Superior temporal gyrus (tissue), 1 donor: ENCODE measurements around the gene RHEB.

Experiments used
- DNase-seq: peaks from one replicate; pipeline ENCODE4 v3.0.0-alpha.2; 2016; ENCODE audit errors: extremely low spot score

RHEB gene

GRCh38 chr7:151448261-151449252, 71.1 kb downstream of the RHEB start:
- peak; percentile 57 for DNase-seq

DNA sequence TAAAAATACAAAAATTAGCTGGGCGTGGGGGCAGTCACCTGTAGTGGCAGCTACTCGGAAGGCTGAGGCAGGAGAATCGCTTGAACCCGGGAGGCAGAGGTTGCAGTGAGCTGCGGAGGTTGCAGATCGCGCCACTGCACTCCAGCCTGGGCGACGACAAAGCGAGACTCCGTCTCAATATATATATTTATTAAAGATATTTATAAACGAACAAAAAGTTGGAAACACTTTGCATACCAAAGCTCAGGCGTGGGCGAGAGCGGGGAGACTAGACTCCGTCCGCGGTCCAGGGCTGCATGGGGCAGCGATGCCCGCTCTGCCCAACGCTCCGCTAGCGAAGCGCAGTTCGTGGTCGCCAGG, 71.8 kb downstream of the RHEB start:
- no peak for DNase-seq

GRCh38 chr7:151447312-151447711, 72.4 kb downstream of the RHEB start:
- DNase-seq, result no peak

- DNase-seq, result no peak
Measured at GRCh38 chr7:151446412-151446811, 73.3 kb downstream of the RHEB start.

DNA sequence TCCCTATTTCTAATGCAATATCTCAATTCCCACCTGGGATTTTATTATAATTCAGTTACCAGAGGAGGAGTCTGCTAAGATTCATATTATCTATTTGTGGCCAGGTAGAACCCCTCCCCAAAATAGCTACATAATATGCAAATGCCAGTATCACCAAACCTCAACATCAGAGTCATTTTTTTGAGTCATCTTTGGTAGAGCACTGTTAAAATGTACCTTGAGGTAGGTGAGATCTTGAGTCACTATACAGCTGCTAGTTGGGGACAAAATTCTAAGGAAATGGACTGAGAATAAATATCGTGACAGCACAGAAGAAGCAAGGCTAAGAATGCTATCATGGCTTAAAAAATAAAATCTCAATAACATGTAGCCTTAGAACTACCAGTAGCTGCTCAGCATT, 75.1 kb downstream of the RHEB start:
- no peak for DNase-seq

DNA sequence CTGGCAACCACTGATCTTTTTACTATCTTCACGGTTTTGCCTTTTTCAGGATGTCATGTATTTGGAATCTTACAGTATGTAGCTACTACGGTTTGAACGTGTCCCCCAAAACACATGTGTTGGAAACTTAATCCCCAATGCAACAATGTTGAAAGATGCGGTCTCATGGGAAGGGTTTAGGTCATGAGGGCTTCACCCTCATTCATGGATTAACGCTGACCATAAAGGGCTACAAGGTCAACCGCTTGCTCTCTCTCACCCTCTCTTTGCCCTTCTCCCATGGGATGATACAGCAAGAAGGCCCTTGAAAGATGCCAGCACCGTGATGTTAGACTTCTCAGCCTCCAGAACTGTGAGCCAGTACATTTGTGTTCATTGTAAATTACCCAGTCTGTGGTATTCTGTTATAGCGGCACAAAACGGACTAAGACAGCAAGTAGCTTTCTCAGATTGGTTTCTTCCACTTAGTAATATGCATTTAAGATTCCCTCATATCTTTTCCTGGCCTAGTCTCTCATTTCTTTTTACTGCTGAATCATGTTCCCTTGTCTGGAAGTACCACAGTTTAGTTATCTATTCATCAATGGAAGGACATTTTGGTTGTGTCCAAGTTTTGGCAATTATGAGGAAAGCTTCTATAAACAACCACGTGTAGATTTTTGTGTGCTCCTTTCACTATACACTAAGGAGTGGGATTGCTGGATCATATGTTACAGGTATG, 76.8 kb downstream of the RHEB start:
- no peak for DNase-seq

DNA sequence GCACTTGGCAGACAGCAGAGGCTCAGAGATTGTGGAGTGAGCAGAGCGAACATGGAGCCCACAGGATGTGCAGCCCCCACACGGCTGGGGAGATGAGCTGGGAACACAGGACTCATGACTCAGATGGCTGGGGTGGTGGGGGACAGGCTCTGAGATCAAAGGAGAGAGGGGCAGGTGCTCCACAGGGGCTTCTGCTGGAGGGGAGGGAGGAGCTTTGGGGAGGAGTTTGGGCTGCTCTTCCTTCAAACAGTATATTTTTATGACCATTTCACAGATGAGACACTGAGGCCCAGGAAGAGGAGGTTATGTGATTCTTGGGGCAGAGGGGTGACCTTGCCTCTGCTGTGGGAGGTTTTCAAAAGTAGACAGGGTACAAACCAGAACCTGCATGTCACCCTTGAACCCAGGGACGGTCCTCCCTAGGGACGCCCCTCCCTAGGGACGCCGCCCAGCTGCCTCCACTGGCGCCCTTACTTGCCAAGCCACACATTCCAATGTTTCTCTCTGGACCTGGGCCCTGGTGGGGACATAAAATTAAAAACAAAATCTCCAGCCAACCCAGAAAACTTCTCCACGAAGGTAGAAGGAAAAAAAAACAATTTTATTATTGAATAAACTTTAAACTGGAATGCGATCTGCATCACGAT, 78.8 kb downstream of the RHEB start:
- no peak for DNase-seq

DNA sequence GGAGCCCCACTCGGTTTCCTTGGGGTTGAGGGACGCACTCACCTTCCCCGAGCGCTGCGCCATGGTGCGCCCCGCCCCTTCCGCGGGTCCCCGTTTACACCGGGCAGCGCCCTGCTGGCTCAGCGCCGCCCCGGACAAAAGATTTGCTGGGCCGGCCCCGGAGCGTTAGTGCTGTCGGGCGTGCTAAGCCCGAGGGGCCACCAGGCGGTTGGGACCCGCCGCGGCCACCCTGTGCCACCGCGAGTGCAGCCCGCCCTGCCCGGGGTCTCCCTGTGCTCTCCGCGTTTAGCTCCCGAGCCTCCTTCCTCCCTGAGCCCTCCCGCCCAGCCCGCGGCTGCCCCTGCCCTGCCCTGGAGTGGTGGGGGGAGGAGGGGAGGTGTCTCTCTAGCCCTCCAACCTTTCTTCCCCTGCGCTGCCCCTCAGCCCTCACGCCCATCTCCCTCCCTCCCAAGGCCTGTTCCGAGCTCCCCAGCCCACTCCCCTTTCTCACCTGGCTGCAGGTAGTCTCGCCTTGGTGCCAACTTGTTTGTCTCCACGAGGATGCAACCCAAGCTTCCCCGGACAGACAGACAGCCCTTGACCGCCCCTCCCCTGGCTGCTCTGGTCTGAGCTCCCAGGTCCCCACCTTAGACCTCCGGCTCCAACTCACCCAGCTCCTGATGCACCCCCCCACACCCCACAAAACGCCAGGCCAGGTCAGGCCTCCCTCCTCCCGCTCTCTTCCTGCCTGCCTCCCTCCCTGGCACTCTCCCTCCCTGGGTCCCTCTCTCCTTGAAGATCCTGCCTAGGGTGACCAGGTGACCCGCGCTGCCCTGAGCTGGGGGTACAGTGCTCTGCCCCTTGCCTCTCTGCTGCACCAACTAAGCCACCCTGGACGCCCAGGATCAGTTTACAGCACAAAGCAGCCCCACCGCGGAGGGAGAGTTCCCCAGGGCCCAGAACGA, 79.6 kb downstream of the RHEB start, which contains the start of gene CRYGN:
TSS of gene CRYGN (minus strand) at position 287 of the 944 bp plus-strand sequence. CDS start at position 63, 224 bp downstream.
- no peak for DNase-seq

DNA sequence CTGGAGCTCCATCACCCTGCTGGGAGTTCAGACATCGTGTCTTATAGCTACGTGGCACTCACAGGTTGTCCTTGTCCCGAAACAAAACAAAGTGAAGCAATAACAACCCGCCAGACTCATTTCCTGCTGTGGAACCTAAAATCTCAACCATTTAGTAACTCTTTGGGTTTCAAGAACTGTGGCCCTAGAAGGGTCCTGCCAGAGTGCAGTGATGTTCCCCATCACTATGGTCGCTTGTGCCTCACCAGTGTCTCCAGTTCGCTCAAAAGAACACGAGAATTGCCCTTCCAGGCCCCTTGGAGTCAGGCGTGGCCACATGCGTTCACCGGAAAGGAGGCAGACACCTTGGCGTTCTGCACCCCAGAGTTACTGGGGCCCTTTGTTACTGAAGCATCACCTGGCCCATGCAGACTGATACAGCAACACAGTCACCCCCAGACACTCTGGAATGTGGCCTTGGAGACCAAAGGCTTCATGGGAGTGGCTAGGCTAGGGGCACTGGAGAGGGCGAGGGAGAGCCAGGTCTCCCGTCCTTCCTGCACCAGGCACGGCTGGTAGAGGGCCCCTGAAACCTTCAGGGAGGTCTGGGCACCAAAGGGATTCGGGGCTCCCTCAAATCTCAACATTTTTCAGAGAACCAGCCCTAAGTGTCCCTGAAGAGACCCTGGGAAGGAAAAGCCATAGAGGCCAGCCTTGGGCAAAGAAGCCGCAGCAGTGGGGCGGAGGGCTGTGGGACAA, 80.7 kb downstream of the RHEB start:
- no peak for DNase-seq

- DNase-seq, result no peak
Measured at GRCh38 chr7:151437866-151438516, 81.7 kb downstream of the RHEB start.

DNA sequence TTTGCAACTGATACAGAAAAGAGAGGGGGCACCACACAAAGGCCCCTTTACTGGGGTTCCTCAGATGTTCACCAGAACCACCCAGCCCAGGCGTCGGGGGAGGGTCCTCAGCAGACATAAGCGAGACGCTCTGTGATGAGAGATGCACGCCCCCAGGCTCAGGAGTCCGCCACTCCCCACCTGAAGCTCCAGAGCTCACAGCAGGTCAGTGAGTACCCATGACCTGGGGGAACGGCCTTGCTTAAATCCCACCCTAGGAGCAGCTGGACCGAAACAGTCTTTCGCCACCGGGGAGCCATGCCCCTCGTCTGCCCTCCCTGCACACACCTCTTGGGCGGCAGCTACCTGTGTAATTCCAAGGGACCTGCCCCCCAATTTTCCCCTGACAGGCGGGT, 82.5 kb downstream of the RHEB start:
- no peak for DNase-seq

DNA sequence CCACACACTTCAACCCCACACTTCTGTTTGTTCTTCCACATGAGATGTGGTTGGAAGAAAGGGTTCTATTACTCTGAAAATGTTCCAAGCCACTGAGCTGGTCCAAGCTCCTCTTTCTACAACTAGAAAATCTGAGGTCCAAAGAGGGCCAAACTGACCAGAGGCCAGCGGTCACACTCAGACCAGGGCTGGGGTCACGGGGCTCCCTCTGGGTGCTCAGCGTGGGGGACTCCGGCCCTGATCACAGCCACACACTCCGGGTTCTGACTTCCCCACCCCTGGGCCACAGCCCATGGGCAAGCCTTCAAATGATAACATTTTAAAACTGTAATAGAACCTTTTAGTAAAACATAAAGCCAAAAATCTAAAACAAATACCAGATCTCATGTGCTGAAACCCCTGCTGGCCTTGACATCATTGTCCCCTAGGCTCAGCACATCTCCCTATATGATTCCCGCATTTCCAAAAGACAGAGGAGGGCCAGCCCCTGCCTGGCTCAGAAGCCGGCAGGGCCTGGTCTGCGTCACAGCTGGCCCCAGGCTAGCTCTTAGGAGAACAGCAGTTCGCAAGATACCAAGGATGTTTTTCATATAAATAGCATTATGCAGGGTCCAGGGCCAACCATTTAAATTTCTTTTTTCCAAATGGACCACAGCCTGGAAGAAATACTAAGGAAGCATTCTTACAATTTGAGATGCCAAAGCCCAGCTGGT, 83.1 kb downstream of the RHEB start:
- DNase-seq, result no peak

DNA sequence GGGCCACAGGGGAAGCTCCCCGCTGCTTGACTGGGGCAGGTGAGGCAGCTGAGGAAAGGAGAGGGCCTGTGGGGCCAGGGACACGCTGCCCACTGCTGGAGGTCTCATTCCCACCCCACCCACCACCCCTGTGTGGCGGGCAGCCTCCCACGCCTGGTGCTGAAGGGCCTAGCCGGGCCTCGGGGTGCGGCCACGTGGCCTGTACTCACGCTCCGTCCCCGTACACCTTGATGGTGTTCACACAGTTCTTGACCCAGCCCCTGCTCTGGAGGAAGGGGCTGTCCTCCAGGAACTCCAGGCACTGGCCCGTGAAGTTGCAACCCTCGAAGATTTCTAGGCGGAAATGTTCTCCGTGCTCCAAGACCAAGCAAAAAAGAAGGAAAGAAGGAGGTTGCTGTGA, 83.7 kb downstream of the RHEB start:
- no peak for DNase-seq

GRCh38 chr7:151435103-151435916, 84.4 kb downstream of the RHEB start:
- DNase-seq, result no peak

DNA sequence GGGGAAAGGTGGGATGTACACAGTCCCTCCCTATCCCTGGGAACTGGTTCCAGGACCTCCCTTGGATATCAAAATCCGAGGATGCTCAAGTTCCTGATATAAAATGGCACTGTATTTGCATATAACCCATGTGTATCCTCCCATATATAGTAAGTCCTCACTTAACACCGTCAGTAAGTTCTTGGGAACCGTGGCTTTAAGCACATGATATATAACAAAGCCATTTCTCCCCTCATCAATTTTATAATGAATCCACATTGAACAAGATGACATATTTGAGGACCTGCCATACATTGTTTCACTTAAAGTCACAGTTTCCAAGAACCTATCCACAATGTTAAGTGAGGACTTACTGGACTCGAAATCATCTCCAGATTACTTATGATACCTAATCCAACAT, 85.1 kb downstream of the RHEB start:
- no peak for DNase-seq

- DNase-seq, result no peak
Measured at GRCh38 chr7:151433721-151434400, 85.8 kb downstream of the RHEB start.

GRCh38 chr7:151432658-151433521, 86.8 kb downstream of the RHEB start:
- no peak for DNase-seq
